WTC11 (cell line): ENCODE results near the gene TLE2.

ENCODE experiments used
- GABPB1 ChIP-seq: sonication (generic); formaldehyde crosslinking; IDR thresholded peaks from 2 replicates; pipeline ENCODE4 v1.8.1; 2023; ENCODE audit warnings: mild to moderate bottlenecking, missing genetic modification reagents
- JAZF1 ChIP-seq: fragments of 250-450 bp; sonication (Bioruptor Pico); IDR thresholded peaks from 2 replicates; pipeline ENCODE4 v1.9.0; 2021; ENCODE audit warnings: moderate library complexity, mild to moderate bottlenecking, inconsistent platforms
- SMAD3 ChIP-seq: sonication (generic); formaldehyde crosslinking; IDR thresholded peaks from 2 replicates; pipeline ENCODE4 v1.8.0; 2022; ENCODE audit warnings: missing genetic modification reagents, mild to moderate bottlenecking, borderline replicate concordance
- TEAD4 ChIP-seq: sonication (generic); formaldehyde crosslinking; IDR thresholded peaks from 2 replicates; pipeline ENCODE4 v1.8.0; 2022; ENCODE audit warnings: mild to moderate bottlenecking, missing genetic modification reagents
- ZNF121 ChIP-seq: sonication (generic); formaldehyde crosslinking; IDR thresholded peaks from 2 replicates; pipeline ENCODE4 v1.8.0; 2023; ENCODE audit warnings: missing genetic modification reagents
- ZNF219 ChIP-seq: sonication (generic); formaldehyde crosslinking; IDR thresholded peaks from 2 replicates; pipeline ENCODE4 v1.8.0; 2023; ENCODE audit warnings: missing genetic modification reagents, mild to moderate bottlenecking, borderline replicate concordance
- TF ChIP-seq, protein P1 (sequence below): sonication (generic); formaldehyde crosslinking; IDR thresholded peaks from 2 replicates; pipeline ENCODE4 v1.8.1; 2023; ENCODE audit warnings: mild to moderate bottlenecking, missing genetic modification reagents
- TF ChIP-seq, protein P2 (sequence below): sonication (generic); formaldehyde crosslinking; IDR thresholded peaks from 2 replicates; pipeline ENCODE4 v1.8.1; 2023; ENCODE audit warnings: mild to moderate bottlenecking, moderate library complexity, missing genetic modification reagents
- TF ChIP-seq, protein P3 (sequence below): fragments of 200-600 bp; IDR thresholded peaks from 2 replicates; pipeline ENCODE4 v1.8.0; 2022; ENCODE audit warnings: antibody characterized with exemption
- TF ChIP-seq, protein P4 (sequence below): sonication (generic); formaldehyde crosslinking; IDR thresholded peaks from 2 replicates; pipeline ENCODE4 v1.8.1; 2023; ENCODE audit warnings: mild to moderate bottlenecking, missing genetic modification reagents, borderline replicate concordance
- TF ChIP-seq, protein P5 (sequence below): sonication (generic); formaldehyde crosslinking; IDR thresholded peaks from 2 replicates; pipeline ENCODE4 v1.8.1; 2022; ENCODE audit warnings: low read depth, missing genetic modification reagents, borderline replicate concordance
- TF ChIP-seq, protein P6 (sequence below): sonication (generic); formaldehyde crosslinking; IDR thresholded peaks from 2 replicates; pipeline ENCODE4 v1.8.0; 2022; ENCODE audit warnings: mild to moderate bottlenecking, missing genetic modification reagents

DNA sequence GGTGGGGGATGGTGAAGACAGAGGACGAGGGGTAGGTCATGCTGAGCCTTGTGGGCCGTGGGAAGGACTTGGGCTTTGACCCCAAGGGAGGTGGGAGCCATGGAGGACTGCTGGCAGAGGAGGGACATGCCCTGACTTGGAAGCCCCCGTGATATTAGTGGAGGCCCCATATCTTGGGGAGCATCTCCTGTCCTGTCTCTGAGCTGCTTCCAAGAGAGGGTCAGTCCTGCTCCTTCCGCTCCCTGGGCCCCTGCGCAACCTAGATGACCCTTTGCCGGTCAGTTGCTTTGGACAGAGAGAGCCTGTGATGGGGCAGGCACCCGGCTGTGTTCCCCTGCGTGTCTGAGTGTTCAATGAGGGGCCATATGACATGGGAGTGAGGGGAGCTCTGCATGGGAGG is 46.5 kb downstream of the TLE2 start:
- TF ChIP-seq GABPB1 (CRISPR knock-in tag) (no peak), ZNF219 (CRISPR knock-in tag) (no peak), JAZF1 (no peak), TEAD4 (CRISPR knock-in tag) (no peak), SMAD3 (CRISPR knock-in tag) (no peak), ZNF121 (CRISPR knock-in tag) (no peak)
- TF ChIP-seq, protein P1, sequence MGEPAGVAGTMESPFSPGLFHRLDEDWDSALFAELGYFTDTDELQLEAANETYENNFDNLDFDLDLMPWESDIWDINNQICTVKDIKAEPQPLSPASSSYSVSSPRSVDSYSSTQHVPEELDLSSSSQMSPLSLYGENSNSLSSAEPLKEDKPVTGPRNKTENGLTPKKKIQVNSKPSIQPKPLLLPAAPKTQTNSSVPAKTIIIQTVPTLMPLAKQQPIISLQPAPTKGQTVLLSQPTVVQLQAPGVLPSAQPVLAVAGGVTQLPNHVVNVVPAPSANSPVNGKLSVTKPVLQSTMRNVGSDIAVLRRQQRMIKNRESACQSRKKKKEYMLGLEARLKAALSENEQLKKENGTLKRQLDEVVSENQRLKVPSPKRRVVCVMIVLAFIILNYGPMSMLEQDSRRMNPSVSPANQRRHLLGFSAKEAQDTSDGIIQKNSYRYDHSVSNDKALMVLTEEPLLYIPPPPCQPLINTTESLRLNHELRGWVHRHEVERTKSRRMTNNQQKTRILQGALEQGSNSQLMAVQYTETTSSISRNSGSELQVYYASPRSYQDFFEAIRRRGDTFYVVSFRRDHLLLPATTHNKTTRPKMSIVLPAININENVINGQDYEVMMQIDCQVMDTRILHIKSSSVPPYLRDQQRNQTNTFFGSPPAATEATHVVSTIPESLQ (CRISPR knock-in tag), result no peak
- TF ChIP-seq, protein P2, sequence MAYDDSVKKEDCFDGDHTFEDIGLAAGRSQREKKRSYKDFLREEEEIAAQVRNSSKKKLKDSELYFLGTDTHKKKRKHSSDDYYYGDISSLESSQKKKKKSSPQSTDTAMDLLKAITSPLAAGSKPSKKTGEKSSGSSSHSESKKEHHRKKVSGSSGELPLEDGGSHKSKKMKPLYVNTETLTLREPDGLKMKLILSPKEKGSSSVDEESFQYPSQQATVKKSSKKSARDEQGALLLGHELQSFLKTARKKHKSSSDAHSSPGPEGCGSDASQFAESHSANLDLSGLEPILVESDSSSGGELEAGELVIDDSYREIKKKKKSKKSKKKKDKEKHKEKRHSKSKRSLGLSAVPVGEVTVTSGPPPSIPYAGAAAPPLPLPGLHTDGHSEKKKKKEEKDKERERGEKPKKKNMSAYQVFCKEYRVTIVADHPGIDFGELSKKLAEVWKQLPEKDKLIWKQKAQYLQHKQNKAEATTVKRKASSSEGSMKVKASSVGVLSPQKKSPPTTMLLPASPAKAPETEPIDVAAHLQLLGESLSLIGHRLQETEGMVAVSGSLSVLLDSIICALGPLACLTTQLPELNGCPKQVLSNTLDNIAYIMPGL (CRISPR knock-in tag), result no peak
- TF ChIP-seq, protein P3, sequence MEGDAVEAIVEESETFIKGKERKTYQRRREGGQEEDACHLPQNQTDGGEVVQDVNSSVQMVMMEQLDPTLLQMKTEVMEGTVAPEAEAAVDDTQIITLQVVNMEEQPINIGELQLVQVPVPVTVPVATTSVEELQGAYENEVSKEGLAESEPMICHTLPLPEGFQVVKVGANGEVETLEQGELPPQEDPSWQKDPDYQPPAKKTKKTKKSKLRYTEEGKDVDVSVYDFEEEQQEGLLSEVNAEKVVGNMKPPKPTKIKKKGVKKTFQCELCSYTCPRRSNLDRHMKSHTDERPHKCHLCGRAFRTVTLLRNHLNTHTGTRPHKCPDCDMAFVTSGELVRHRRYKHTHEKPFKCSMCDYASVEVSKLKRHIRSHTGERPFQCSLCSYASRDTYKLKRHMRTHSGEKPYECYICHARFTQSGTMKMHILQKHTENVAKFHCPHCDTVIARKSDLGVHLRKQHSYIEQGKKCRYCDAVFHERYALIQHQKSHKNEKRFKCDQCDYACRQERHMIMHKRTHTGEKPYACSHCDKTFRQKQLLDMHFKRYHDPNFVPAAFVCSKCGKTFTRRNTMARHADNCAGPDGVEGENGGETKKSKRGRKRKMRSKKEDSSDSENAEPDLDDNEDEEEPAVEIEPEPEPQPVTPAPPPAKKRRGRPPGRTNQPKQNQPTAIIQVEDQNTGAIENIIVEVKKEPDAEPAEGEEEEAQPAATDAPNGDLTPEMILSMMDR, result no peak
- TF ChIP-seq, protein P4, sequence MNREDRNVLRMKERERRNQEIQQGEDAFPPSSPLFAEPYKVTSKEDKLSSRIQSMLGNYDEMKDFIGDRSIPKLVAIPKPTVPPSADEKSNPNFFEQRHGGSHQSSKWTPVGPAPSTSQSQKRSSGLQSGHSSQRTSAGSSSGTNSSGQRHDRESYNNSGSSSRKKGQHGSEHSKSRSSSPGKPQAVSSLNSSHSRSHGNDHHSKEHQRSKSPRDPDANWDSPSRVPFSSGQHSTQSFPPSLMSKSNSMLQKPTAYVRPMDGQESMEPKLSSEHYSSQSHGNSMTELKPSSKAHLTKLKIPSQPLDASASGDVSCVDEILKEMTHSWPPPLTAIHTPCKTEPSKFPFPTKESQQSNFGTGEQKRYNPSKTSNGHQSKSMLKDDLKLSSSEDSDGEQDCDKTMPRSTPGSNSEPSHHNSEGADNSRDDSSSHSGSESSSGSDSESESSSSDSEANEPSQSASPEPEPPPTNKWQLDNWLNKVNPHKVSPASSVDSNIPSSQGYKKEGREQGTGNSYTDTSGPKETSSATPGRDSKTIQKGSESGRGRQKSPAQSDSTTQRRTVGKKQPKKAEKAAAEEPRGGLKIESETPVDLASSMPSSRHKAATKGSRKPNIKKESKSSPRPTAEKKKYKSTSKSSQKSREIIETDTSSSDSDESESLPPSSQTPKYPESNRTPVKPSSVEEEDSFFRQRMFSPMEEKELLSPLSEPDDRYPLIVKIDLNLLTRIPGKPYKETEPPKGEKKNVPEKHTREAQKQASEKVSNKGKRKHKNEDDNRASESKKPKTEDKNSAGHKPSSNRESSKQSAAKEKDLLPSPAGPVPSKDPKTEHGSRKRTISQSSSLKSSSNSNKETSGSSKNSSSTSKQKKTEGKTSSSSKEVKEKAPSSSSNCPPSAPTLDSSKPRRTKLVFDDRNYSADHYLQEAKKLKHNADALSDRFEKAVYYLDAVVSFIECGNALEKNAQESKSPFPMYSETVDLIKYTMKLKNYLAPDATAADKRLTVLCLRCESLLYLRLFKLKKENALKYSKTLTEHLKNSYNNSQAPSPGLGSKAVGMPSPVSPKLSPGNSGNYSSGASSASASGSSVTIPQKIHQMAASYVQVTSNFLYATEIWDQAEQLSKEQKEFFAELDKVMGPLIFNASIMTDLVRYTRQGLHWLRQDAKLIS (CRISPR knock-in tag), result no peak
- TF ChIP-seq, protein P5, sequence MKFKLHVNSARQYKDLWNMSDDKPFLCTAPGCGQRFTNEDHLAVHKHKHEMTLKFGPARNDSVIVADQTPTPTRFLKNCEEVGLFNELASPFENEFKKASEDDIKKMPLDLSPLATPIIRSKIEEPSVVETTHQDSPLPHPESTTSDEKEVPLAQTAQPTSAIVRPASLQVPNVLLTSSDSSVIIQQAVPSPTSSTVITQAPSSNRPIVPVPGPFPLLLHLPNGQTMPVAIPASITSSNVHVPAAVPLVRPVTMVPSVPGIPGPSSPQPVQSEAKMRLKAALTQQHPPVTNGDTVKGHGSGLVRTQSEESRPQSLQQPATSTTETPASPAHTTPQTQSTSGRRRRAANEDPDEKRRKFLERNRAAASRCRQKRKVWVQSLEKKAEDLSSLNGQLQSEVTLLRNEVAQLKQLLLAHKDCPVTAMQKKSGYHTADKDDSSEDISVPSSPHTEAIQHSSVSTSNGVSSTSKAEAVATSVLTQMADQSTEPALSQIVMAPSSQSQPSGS (CRISPR knock-in tag), result no peak
- TF ChIP-seq, protein P6, sequence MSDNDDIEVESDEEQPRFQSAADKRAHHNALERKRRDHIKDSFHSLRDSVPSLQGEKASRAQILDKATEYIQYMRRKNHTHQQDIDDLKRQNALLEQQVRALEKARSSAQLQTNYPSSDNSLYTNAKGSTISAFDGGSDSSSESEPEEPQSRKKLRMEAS, result no peak
